MCF 10A (cell line): Measurements from ENCODE around the gene B3GNT5. TPM values are rescaled to one million over a fixed set of nuclear protein-coding genes. Genes with fewer than 3 reads are reported as not detected.

Experiments
- BruUV-seq: library from RNA; stranded (reverse); fragments of 400-500 nt; replicated peaks from 2 replicates; lab custom pipeline; 2021; lab: Mats Ljungman, UMichigan
- CTCF ChIA-PET: fragments of 300-600 bp; sonication (Branson Sonifier 250); formaldehyde crosslinking; extraction: SDS; loops from one replicate; lab custom pipeline; 2021; ENCODE audit warnings: antibody characterized with exemption, inconsistent platforms; lab: Yijun Ruan, JAX
- POLR2A ChIA-PET: fragments of 300-600, 350-650 bp; sonication (Branson Sonifier 250); formaldehyde crosslinking; extraction: SDS; loops from one replicate; lab custom pipeline; 2020; ENCODE audit warnings: antibody characterized with exemption, inconsistent platforms; lab: Yijun Ruan, JAX
- DNase-seq: peaks from one replicate; pipeline ENCODE4 v3.0.0-alpha.2; 2018; ENCODE audit not compliant: unreplicated experiment
- H3K27ac Mint-ChIP-seq: one replicate; pipeline ENCODE4 v1.8.0; 2022; ENCODE audit warnings: mild to moderate bottlenecking, low read depth, mixed read lengths; ENCODE audit not compliant: unreplicated experiment
- H3K27me3 Mint-ChIP-seq: one replicate; pipeline ENCODE4 v1.8.0; 2022; ENCODE audit warnings: mixed read lengths; ENCODE audit not compliant: insufficient read depth, unreplicated experiment
- H3K36me3 Mint-ChIP-seq: one replicate; pipeline ENCODE4 v1.8.0; 2022; ENCODE audit warnings: mild to moderate bottlenecking, moderate library complexity, mixed read lengths; ENCODE audit not compliant: insufficient read depth, unreplicated experiment
- H3K4me1 Mint-ChIP-seq: one replicate; pipeline ENCODE4 v1.8.0; 2022; ENCODE audit warnings: mixed read lengths; ENCODE audit not compliant: insufficient read depth, unreplicated experiment
- H3K4me3 Mint-ChIP-seq: one replicate; pipeline ENCODE4 v1.8.0; 2022; ENCODE audit warnings: mild to moderate bottlenecking, moderate library complexity, mixed read lengths; ENCODE audit not compliant: unreplicated experiment
- H3K9me3 Mint-ChIP-seq: one replicate; pipeline ENCODE4 v1.8.0; 2022; ENCODE audit warnings: mixed read lengths; ENCODE audit not compliant: unreplicated experiment
- CTCF ChIP-seq: fragments of 200-600 bp; IDR thresholded peaks from one replicate; pipeline ENCODE4 v1.8.0; 2022; ENCODE audit warnings: antibody characterized with exemption, mild to moderate bottlenecking; ENCODE audit not compliant: unreplicated experiment
- intact Hi-C: fragments of 100-400 bp; cut with micrococcal nuclease; formaldehyde crosslinking; loops from 2 replicates; pipeline ENCODE4 v1.14.1; 2022
- total RNA-seq: library from RNA; stranded (reverse); gene quantifications from 2 replicates; pipeline ENCODE4 v1.2.3, GENCODE V29; 2022

The B3GNT5 gene
- total RNA-seq, 1 experiment from 2014 or later = 80.1 TPM

DNA sequence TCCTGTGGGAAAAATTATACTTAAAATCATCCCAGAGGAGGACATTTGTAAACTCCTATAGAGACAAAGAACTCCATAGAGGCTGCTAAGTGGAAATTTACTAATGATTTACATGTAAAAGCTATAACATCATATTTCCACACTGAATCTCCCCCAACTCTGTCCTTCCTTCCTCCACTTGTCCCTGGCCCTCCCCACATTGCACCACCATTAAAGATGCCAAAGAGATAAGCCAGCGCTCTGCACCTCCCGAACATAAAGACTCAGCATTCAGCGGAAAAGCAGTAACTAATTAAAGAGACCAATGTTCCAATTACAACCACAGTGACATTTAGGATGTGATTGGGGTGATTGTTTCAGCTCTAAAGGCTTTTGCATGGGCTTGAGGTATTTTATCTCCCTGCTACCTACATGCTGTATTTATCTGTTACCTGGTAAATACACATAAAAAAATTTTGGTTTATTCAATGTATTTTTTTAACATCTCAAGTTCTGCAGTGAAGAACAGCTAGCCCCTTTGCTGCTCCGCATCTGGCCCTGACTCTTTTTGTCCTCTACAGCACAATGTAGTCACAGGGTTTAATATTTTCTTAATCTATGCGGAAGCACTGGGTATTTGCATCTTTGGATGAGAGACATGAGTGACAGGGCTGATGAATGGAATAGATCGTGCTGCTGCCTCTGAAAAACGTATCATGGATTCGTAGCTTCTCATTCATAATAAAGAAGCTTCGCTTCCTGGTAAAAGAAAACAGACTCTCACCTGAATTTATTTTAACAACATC is 35.3 kb upstream of the B3GNT5 start:
- no peak overlapping the region for H3K4me3 Mint-ChIP-seq
- TF ChIP-seq CTCF = no peak
- intact Hi-C loops = no loop called here
- H3K27me3 Mint-ChIP-seq = no peaks in the 10 kb centered on the region
- ChIA-PET POLR2A (no interaction called here), CTCF (interaction anchor here (0.7 to 1.0 kb wide), 3 partner anchors 10 to 95 kb away, joined by 3 to 5 read pairs (median 4); no protein-coding TSS in a partner anchor)
- H3K4me1 Mint-ChIP-seq = no peaks in the 10 kb centered on the region
- H3K27ac Mint-ChIP-seq = no peak overlapping the region
- no peaks in the 10 kb centered on the region for H3K36me3 Mint-ChIP-seq
- no TSS peak for BruUV-seq
- DNase-seq = no peak
- no peaks in the 10 kb centered on the region for H3K9me3 Mint-ChIP-seq

GRCh38 chr3:183218826-183219225 is 34.2 kb upstream of the B3GNT5 start:
- Mint-ChIP-seq H3K27ac (no peak overlapping the region), H3K4me1 (no peaks in the 10 kb centered on the region)

GRCh38 chr3:183220828-183221227 is 32.2 kb upstream of the B3GNT5 start:
- Mint-ChIP-seq H3K4me3 (no peak overlapping the region), H3K36me3 (no peaks in the 10 kb centered on the region), H3K9me3 (no peaks in the 10 kb centered on the region), H3K27me3 (no peaks in the 10 kb centered on the region), H3K4me1 (no peaks in the 10 kb centered on the region), H3K27ac (no peak overlapping the region)
- ChIA-PET POLR2A (interaction anchor here (0.9 to 1.1 kb wide), 3 partner anchors 32 to 149 kb away, joined by 3 to 9 read pairs (median 4); partner anchors contain the start of gene B3GNT5), CTCF (interaction anchor here (0.6 to 1.2 kb wide), 2 partner anchors 13 to 105 kb away, joined by 3 to 5 read pairs; no protein-coding TSS in a partner anchor)
- no peak for TF ChIP-seq CTCF
- DNase-seq = no peak
- no TSS peak for BruUV-seq
- intact Hi-C loops = no loop called here

More at GRCh38 chr3:183218826-183219225, 34.2 kb upstream of the B3GNT5 start:
- CTCF ChIA-PET = interaction anchor here (0.6 to 1.0 kb wide), 2 partner anchors 14 to 40 kb away, joined by 3 to 4 read pairs; no protein-coding TSS in a partner anchor
- intact Hi-C loops = no loop called here
- no peak for TF ChIP-seq CTCF
- BruUV-seq = no TSS peak
- no peaks in the 10 kb centered on the region for H3K36me3 Mint-ChIP-seq
- H3K27me3 Mint-ChIP-seq = no peaks in the 10 kb centered on the region
- H3K4me3 Mint-ChIP-seq = no peak overlapping the region
- no peaks in the 10 kb centered on the region for H3K9me3 Mint-ChIP-seq
- no peak for DNase-seq
- POLR2A ChIA-PET = no interaction called here

DNA sequence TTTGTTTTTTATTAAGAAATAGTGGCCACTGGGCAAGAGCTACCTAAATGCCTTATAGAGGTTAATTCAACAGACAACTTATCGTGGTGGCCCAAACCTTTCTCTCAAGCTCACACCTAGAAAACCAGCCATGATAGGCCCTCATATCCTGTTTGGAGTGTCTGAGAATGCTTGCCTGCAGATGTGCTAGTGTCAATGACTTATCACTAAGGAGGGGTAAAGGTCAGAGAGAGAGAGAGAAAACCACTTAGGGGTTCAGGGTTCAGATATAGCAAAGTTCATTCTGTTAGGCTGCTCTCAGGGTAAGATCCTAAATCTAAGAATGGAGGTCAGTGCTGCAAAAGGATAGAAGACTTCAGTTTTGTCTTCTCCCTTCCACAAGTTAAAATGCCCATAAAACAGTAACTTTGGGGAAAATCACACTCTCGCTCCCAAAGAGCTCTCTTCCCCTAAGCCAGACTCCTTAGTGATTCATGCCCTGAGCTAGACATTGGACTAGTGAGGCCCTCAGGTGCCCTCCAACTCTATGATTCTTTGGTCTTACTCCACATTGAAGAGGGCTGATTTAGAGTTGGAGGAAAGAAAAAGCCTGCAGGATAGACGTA is 30.3 kb upstream of the B3GNT5 start:
- intact Hi-C loops = no loop called here

More for the DNA sequence above, 30.3 kb upstream of the B3GNT5 start:
- Mint-ChIP-seq H3K27me3 (no peaks in the 10 kb centered on the region), H3K36me3 (no peaks in the 10 kb centered on the region), H3K27ac (no peak overlapping the region), H3K4me1 (no peaks in the 10 kb centered on the region), H3K9me3 (no peaks in the 10 kb centered on the region), H3K4me3 (no peak overlapping the region)
- no TSS peak for BruUV-seq
- TF ChIP-seq CTCF = no peak
- DNase-seq = no peak
- POLR2A ChIA-PET = interaction anchor here (1.5 kb wide), 1 partner anchor 30 kb away, joined by 3 read pairs; the partner anchor contains the start of gene B3GNT5
- CTCF ChIA-PET = interaction anchor here (2.3 kb wide), 1 partner anchor 38 kb away, joined by 8 read pairs; no protein-coding TSS in a partner anchor
